Stimulated activated CD4-positive, alpha-beta T cell treated with anti-CD3 and anti-CD28 coated beads, Interleukin-2, amount 100 ng/mL, for 24 hours (primary cell): ENCODE measurements around the gene OR10AD1.

ENCODE experiments used
- DNase-seq, 2 donors: peaks; one replicate each; pipeline ENCODE4 v3.0.0-alpha.2; 2020

The OR10AD1 gene

DNA sequence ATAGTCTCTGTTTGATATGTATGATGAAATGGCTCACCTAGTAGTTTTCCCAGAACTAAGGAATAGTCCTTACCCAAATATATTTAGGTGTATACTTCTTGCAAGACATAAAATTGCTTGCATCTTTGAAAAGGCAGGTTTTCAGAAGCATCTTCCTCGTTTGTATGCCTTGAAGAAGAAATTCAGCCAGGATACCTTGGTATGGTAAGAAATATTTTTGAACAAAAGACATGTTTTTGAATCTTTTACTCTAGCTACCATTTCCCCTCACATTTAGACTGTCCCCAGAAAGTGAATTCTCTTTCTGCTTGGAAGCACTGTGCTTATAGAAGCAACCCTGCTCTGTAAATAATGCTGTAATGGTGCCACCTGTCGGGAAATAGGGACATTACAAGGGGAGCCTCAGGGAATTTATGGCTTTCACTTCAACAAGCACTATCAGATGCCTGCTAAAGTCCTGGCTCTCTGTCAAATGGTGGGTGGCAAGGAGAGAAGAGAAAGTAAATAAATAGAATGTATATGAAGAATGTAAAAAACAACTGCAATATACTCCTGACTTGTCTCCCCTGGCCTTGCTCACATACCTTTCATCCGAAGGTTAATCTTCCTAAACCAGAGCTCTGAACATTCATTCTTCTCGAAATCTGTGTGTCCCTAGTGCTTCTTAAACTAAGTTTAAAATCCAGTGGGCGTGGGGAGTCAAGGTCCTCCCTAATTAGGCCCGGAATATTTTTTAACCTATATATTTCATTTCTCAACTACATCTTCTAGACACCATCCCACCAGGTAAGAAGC is 13.6 kb downstream of the OR10AD1 start:
- DNase-seq = peak; percentile 76 to 80

DNA sequence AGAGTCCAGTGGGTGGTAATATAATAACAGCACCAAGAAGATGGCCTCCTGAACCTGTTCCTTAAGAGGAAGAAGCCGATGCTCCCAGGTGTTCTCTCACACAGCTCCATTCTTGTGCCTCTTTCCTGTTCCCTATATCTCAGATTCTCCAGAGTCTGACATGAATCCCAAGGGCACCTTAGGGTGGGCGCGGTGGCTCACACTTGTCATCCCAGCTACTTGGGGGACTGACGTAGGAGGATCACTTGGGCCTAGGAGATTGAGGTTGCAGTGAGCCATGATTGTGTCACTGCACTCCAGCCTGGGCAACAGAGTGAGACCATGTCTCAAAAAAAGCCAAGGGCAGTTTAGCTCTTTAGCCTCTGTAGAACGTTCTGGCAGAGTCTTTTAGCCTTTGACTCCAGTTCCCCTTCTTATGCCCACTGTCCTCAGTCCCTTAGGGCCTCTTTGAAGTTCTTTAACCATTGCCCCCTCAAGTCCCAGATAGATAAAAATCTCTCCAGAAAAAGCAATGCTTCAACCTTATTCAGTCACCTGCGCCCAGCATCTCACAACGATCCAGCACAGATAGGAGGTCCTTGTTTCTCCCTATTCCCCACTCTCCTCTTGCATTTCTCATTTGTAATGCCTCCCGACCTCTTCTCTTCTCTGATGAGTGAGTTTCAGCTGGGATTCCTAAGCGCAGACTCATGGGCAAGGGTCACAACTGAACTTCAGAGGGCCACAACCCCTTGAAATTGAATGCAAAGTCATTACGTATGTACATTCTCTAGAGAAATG is 15.0 kb downstream of the OR10AD1 start:
- no peak for DNase-seq

DNA sequence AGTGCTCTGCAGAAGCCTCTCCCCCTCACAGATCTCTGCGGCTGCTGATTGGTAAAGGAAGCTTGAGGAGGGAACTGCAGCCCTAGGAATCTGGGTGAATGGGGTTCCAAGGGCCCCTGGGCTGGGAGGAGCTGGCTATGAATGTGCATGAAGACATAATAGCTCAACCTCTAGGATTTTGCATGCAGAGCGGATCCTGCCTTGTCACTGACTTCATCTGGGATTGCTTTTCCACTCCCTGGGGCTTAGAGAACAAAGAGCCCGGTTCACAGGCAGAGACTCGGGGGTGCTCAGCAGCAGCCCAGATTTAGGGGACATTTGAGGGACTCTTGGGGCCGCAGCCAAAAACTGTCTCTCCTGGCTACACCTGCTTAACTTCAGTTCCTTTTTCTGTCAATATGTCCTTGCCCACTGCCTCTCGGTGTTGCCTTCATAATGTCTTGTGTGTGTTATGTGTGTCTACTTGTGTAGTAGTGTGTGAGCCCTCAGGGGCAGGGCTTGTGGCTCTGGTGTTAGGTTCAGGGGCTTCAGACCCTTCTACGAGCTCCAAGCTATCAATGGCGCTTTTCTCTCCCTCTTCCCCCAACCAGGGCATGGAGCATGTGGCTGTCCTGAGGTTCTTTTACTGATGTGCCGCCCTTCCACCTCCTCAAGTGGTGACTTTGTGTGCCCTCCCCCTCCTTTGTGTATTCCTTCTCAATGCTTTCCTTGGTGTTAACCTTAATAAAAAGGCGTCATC is 17.7 kb downstream of the OR10AD1 start:
- no peak for DNase-seq

DNA sequence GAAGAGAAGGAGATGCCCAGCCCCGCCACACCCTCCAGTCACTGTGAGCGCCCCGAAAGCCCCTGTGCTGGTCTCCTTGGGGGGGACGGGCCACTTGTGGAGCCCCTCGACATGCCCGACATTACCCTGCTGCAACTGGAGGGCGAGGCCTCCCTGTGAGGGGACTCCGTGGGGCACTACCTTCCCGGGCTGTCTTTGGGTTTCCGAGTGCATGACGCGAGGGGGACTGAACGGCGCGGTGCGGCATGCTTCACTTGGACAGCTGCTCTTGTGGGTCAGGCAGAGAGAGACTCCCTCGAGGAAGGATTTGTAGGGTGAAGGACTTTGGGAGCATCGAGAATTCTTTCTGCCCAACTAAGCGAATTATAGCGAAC is 18.6 kb downstream of the OR10AD1 start:
- no peak for DNase-seq

DNA sequence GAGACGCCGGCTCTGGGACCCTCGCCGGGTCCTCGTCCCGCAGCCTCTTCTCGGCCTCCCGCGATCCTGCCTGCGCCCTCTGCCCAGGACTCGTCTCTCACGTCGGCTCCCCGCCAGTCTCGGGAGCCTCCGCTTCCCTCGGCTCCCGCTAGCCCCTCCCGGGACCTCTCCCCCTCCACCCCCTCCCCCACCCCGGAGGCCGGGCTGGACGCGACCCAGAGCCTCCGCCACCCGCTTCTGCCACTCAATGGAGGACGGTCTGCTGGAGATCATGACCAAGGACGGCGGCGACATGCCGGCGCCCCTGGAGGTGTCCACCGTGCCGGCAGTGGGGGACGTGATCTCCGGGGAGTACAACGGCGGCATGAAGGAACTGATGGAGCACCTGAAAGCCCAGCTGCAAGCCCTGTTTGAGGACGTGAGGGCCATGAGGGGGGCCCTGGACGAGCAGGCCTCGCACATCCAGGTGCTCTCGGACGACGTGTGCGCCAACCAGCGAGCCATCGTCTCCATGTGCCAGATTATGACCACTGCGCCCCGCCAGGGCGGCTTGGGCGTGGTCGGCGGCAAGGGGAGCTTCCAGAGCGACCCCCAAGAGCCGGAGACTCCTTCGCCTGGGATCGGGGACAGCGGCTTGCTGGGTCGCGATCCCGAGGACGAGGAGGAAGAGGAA is 19.1 kb downstream of the OR10AD1 start:
- peak in 1 of 2 donors; percentile 25 for DNase-seq

DNA sequence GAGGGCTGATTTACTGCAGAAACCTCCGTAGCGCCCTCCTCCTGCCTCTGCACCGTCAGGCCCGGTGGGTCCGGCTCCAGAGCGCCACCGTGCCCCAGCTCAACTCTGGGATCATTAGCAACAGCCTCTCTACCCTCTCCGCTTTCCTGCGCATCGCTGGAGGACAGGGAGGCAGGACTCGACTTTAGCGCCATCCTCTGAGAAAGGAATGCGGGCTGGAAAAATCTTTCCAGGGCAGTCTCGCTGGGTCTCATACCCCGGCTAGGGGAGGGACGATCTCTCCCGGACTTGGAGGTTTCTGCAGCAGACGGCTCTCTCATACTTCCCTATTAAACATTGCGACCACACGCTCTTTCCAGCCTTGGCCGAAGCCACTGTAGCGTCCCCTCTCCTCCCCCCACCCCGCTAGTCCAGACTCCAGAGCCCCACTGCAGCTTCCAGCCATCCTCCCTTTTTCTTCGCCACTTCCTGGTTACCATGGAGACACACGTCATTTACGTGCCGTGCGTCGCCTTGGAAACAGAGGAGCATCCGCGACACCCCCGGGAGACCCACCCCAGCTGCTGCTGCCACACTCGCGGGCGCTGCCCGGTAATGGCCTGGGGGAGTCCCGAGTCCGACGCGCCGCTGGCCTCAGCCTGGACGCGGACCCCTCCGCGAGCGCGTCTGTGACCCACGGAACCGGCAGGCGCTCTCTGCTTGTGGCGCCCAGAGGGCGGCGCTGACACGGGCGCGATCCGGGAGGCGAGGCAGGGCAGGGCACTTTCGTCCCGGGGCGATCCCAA is 19.8 kb downstream of the OR10AD1 start, which contains the start of gene CCDC184:
Gene CCDC184 (plus strand): TSS at position 554 of the 785 bp plus-strand sequence. CDS start 479 bp downstream, outside the sequence.
- peak; percentile 69 to 76 for DNase-seq

DNA sequence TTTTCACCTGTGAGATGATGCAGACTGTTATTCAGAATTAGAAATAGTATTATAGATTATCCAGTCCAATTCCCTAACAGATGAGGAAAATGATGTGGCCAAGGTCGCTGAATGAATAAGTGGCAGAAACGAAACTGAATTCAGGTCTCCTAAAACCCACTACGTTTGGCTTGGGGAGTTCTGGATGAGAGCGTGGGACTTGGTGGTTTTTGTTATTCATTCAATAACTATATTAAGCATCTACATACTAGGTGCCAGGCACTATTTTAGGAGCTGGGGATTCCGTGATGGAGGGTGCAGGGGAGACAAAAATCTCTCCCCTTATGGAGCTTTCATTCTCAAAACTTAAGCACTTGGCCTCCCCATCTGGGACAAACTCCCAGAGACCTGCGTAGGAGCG is 20.5 kb downstream of the OR10AD1 start:
- DNase-seq = peak in 1 of 2 donors; percentile 23

DNA sequence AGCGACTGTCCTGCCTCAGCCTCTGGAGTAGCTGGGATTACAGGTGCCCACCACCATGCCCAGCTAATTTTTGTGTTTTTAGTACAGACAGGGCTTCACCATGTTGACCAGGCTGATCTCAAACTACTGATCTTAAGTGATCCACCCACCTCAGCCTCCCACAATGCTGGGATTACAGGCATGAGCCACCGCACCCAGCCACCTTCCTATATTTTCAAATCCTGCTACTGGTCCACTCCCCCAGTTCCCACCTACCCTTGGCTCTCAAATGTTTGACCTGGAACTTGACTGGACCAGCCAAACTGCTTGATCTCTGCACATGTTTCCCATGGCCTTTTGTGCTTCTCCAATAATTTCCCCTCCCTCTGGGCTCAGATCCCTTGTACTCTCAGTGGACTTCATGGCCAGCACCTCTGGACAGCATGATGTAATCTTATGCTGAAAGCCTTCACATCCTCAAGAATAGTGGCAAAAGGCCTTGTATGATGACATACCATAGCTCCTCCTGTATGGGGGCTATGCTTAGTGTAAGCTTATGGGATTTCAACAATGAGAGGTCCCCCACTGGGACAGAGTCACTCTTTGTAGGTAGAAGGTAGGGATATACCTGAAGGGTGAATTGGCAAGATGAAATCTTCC is 22.1 kb downstream of the OR10AD1 start:
- DNase-seq = no peak

DNA sequence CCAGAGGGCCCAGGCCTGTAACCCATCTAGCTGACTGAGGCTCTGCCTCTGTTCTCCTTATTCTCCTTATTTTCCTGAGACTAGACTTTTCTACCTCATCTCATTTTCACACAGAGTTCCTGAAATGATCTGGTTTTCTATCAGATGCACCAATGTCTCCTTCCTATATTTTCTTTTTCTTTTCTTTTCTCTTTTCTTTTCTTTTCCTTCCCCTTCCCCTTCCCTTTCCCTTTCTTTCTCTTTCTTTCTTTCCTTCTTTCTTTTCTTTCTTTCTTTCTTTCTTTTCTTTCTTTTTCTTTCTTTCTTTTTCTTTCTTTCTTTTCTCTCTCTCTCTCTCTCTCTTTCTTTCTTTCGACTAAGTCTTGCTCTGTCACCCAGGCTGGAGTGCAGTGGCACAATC is 22.7 kb downstream of the OR10AD1 start:
- DNase-seq = no peak

DNA sequence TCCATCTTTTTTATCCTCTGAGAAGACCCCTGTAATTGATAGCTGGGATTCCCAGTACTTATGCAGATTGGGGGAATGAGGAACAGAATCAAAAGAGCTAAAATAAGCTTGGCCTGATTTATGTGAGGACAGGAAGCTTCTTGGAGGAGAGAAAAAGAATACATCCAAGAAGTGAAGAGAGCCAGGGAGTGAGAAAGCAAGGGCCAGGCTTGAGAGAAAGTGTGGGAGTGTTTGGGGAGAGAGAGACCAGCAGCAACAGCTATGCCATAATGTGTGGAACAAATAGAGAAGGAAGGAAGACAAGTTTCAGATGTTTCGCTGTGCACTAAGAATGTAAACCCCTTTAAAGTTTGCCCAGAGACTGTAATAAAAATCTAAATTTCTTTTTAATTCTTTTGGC is 23.6 kb downstream of the OR10AD1 start:
- DNase-seq = no peak

DNA sequence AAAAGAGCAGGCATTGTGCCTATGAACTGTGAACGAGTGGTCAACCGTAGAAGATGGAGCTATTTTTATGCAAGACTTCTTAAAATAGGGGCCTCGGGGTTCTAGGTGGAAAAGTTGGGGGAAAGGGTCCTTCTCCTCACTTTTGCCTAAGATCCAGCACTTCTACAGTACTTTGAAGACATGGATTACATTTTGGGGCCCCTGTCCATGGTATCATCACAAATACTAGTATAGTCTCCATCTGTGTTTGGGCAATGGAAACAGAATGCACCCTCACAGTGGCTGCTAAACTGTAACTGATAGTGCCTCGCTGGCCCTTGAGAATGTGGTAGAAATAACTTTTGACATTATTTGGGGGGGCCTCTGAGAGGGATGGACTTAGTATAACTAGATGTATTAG is 25.1 kb downstream of the OR10AD1 start:
- DNase-seq = no peak

DNA sequence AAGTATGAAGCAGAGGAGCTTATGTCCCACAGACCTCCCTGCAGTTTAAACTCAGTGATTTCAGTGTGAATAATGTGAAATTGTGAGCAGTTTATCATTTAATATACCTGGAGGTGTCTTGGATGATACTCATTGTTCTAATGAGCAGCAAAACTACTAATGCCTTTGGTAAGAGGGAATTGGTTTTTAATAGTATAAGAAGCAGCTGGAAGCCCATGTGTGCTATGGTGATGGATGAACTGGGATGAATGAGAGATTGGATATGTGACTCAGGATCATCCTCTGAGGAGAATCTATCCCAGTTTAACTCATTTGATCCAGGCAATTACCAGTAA is 26.7 kb downstream of the OR10AD1 start:
- no peak for DNase-seq

DNA sequence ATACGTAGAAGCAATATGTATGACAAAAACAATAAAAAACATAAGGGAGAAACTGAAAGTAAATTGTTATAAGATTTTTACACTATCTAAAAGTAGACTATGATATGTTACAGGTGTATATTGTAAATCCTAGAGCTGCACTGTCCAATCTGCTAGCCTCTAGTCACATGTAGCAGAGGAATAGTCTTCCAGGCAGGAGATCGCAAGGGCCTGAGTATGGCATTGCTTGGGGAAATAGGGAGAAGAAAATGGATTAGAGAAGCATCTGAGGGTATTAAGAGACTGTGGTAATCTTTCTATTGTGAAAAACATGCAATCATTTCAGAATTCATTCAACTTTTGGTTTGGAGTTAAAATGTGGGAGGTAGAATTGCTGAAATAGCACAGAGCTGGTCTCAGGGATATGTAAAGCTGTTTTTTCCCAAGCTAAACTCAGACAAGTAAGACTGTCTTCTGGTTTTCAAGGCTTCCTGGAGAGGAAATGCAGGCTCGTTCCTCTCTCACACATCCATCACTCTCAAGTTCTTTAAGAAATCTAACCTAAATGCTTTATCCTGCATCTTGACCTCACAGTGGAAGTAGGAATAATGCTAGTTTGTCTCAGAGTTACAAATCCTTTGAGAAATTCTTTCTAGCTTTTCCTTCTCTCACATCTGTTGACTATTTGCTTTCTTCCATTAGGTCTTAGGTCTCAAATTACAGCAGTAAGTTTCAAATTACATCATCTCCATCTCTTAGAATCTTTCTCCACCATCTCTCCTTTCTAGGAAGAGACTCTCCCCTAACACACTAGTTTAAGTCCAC is 27.3 kb downstream of the OR10AD1 start:
- no peak for DNase-seq

DNA sequence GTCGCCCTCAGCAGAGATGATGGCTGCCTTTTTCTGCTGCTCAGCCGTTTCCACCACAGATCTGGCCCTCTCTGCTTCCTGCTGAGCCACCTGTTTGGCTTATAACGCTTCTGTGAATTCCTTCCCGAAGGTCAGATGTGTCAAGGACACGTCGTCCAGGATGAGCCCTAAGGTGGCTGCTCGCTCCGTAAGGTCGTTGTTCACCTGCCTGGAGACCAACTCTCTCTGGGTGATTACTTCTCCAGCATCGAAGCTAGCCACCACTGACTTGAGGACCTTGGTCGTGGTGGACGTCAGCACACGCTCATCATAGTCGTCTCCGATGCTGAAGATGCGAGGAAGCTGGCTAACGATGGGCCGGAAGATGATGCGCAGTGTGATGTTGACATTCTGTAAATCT is 34.1 kb downstream of the OR10AD1 start:
- DNase-seq = no peak

DNA sequence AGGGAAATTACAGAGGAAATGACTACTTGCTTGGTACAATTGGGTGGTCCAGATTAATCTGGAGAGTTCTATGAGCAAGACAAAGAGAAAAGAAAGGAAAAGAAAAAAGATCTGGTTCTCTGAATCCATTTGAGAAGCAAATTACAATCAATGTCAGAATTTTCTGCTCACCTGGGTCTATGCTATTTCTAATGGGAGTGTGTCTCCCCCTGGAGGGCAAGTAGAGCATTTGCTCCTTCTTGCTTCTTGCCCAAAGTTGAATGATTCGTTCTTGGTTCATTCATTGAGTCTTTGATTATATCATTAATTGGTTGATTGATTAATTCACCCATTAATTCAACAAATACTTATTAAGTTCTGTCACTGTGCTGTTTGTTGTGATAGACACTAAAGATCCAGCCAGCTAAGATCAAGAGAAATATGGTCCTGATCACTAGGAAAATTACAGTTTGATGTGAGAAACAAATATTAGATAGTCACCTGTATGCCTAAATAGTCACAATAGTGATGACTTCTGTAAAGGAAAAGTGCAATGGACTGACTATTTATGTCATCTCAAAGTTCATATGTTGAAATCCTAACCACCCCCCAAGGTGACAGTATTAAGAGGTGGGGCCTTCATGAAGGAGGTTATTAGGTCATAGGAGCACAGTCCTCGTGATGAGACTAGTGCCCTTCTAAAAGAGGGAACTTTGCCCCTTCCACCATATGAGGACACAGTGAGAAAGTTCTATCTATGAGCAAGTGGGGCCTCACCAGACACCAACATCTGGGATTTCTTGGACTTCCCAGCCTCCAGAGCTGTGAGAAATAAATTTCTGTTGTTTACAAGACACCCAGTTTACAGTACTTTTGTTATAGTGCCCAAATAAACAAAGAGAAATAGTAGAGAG is 37.8 kb downstream of the OR10AD1 start:
- peak; percentile 18 to 63 for DNase-seq

DNA sequence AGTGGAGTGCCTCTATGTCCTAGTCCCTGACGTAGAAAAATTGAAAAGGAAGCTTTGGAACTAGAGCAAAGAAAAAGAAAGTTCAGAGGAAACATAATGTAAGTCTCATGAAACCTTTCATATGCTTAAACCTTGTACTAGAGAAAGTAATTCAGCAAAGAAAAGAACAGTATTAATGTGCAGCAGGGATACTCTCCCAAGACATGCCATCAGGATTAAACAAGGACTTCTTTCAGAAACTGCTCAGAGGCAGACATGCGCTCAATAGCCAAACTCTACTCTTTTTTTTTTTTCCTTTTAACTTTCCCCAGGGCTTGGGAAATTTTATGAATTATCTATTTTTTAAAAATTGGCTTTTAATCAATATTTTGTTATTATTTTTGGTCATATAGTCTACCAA is 38.6 kb downstream of the OR10AD1 start:
- DNase-seq = no peak

DNA sequence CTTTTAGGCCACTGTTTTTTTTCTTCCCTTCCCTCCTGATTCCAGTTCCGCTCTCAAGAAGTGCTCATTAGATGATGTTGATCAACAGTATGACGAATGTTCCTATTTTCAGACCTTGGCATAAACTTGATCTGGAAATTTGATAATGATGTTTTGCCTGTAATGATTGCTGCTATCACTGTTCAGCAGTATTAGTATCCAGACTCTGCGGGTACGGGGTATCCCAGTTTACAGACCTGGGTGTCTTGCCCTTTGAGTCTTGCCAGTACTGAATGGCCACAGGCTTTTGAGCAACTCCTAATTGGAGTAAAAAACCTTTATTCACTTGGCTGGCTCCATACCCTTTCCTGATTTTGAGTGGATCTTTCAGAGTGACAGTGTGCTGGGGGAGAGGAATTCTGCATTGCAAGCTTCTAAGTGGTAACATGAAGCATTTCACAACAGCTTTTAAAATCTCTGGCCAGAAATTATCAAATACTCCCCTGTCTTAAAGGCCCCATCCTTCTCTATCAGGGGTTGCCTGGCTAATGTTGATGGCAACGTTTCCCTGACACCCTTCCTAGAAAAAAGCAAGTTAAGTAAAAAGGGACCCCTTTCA is 39.8 kb downstream of the OR10AD1 start:
- DNase-seq = no peak

DNA sequence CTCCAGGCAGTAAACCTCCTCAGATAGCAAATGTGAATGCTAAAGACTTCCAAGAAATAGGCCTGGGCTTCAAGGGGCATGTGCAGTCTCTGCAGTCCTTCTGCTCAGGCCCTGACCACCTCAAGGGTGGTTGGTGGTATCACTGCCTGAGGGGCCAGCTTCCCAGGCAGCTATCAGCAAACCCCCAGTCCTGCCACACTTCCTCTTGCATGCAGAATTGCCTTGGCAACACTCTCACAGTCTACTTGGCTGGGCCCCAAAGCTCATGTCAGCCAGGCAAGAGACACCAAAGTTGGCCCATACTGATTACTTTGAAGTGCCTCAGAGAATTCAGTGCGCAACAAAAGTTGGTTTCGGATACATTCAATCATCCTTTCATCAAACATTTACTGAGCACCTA is 42.3 kb downstream of the OR10AD1 start:
- DNase-seq = no peak

DNA sequence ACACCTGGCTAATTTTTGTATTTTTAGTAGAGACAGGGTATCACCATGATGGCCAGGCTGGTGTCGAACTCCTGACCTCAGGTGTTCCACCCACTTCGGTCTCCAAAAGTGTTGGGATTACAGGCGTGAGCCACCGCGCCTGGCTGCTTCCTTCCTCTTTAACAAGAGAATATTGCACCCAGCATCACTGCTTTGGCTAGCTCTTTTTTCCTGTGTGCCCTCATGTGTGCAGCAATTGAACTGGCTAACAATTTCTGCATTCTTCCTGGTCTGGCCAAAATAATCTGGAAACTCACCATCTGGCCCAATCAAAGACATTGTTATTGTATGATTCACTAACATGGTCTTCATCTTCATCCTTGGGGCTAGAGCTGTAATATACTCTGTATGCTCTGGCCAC is 43.0 kb downstream of the OR10AD1 start:
- DNase-seq = no peak
